OCI-LY3 (cell line): ENCODE data around the gene TRPV6.

ENCODE experiments used
- H2AFZ ChIP-seq: fragments of 200-600, 300-600 bp; shearing (Covaris generic); 2 replicates; pipeline ENCODE4 v1.6.0; 2014; ENCODE audit warnings: antibody characterized with exemption, low read depth, low read length
- H3K27ac ChIP-seq: fragments of 200-600, 300-600 bp; sonication (generic); 2 replicates; pipeline ENCODE4 v1.5.1; 2014; ENCODE audit warnings: mild to moderate bottlenecking, low read length, moderate library complexity, mixed read lengths
- H3K27me3 ChIP-seq: fragments of 200-600, 300-600 bp; sonication (generic); 2 replicates; pipeline ENCODE4 v1.6.1; 2014; ENCODE audit warnings: low read depth, low read length, mixed read lengths
- H3K36me3 ChIP-seq: fragments of 200-600, 300-600 bp; sonication (generic); replicated peaks from 2 replicates; pipeline ENCODE3; 2014; ENCODE audit warnings: low read depth, low read length, mixed read lengths
- H3K4me1 ChIP-seq: fragments of 300-600, 200-600 bp; sonication (generic); 2 replicates; pipeline ENCODE4 v1.6.1; 2014; ENCODE audit warnings: low read length, mixed read lengths
- H3K4me2 ChIP-seq: fragments of 200-600, 300-600 bp; sonication (generic); 2 replicates; pipeline ENCODE4 v1.6.1; 2014; ENCODE audit warnings: low read length, mixed read lengths
- H3K4me3 ChIP-seq: fragments of 300-600, 200-600 bp; sonication (generic); 2 replicates; pipeline ENCODE4 v1.5.1; 2014; ENCODE audit warnings: antibody characterized with exemption, mild to moderate bottlenecking, low read length, moderate library complexity
- H3K79me2 ChIP-seq: fragments of 300-600, 200-600 bp; shearing (Covaris generic); 2 replicates; pipeline ENCODE4 v1.6.1; 2014; ENCODE audit warnings: mild to moderate bottlenecking, low read length, mixed read lengths
- H3K9ac ChIP-seq: fragments of 300-600, 200-600 bp; shearing (Covaris generic); 2 replicates; pipeline ENCODE4 v1.6.0; 2014; ENCODE audit warnings: mild to moderate bottlenecking, low read length, moderate library complexity
- H3K9me3 ChIP-seq: fragments of 200-600, 300-600 bp; shearing (Covaris generic); 2 replicates; pipeline ENCODE4 v1.6.1; 2014; ENCODE audit warnings: low read length, mixed read lengths; ENCODE audit not compliant: insufficient read depth
- H4K20me1 ChIP-seq: fragments of 200-600, 300-600 bp; sonication (generic); 2 replicates; pipeline ENCODE4 v1.6.1; 2016; ENCODE audit warnings: low read length, mixed read lengths; ENCODE audit not compliant: insufficient read depth
- EZH2phosphoT487 ChIP-seq: fragments of 200-600 bp; shearing (Covaris generic); IDR thresholded peaks from 2 replicates; pipeline ENCODE4 v1.6.1; 2018; ENCODE audit warnings: antibody characterized with exemption, mixed run types, low read depth
- TF ChIP-seq, protein P1 (sequence below): fragments of 200-600, 300-600 bp; sonication (generic); IDR thresholded peaks from 2 replicates; pipeline ENCODE4 v1.5.1; 2014; ENCODE audit warnings: antibody characterized with exemption, low read length, low read depth

Gene TRPV6

DNA sequence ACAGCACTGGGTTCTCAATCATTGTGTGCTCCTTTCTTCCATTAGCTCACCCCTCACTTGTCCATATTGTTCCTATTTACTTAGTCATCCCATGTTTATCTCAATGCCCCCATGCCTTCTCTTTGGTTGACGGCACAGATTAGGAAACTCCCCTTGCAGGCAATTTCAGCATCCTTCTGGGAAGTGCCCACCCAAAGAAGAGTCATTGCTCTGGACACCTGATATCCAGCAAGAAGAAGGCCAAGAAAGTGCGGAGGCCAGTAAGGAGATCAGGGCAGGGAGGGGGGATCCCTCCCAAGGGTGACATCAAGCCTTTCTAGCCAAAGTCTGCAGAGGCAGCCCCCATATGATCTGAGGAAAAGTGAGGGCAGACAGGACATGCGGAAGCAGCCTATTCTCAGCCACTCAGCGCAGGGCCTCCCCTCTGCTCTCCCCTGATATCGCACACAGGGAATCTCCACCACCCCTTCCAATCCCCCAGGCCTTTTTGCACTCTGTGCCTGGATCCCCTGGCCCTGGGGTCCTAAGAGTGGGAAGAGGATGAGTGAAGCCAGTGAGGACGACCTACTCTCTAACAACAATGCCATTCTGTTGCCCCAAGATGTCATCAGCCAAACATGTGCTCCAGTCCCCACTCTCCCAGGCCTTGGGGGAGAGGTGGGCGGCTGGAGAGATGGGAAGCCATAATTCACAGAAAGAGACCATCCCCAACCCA lies 1.8 kb downstream of the TRPV6 start:
- no peaks in the 10 kb centered on the region for H3K79me2 ChIP-seq

DNA sequence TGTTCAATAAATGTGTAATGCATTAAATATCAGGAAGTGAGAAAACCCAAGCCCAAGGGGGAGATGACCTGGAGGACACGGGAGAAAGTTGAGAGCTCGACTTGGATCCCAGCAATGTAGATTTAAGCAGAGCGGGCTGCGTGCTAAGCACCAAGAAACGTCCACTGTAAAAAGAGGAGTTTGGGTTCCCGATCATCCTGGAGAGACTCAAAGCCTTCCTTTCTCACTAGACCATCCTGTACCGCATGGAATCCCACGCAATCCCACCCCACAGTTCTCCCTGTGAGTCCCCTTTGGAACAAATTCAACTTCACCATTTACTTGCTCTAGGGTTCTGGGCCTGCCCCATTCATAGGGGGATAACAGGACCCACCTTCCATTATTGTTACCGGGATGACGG lies 2.4 kb downstream of the TRPV6 start:
- Histone ChIP-seq H3K9me3 (no peaks in the 10 kb centered on the region), H3K4me1 (peaks cover 40% of the 10 kb centered on the region), H2AFZ (no peak overlapping the region), H3K27me3 (peaks cover 23% of the 10 kb centered on the region), H3K27ac (no peak overlapping the region), H3K36me3 (no peaks in the 10 kb centered on the region), H3K4me2 (no peak overlapping the region), H3K9ac (no peak overlapping the region), H4K20me1 (no peaks in the 10 kb centered on the region), H3K4me3 (no peak overlapping the region), H3K79me2 (no peaks in the 10 kb centered on the region)
- TF ChIP-seq, protein P1, sequence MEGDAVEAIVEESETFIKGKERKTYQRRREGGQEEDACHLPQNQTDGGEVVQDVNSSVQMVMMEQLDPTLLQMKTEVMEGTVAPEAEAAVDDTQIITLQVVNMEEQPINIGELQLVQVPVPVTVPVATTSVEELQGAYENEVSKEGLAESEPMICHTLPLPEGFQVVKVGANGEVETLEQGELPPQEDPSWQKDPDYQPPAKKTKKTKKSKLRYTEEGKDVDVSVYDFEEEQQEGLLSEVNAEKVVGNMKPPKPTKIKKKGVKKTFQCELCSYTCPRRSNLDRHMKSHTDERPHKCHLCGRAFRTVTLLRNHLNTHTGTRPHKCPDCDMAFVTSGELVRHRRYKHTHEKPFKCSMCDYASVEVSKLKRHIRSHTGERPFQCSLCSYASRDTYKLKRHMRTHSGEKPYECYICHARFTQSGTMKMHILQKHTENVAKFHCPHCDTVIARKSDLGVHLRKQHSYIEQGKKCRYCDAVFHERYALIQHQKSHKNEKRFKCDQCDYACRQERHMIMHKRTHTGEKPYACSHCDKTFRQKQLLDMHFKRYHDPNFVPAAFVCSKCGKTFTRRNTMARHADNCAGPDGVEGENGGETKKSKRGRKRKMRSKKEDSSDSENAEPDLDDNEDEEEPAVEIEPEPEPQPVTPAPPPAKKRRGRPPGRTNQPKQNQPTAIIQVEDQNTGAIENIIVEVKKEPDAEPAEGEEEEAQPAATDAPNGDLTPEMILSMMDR, result no peak
- no peak for TF ChIP-seq EZH2phosphoT487

More for the DNA sequence above, 1.8 kb downstream of the TRPV6 start:
- Histone ChIP-seq H4K20me1 (no peaks in the 10 kb centered on the region), H3K4me3 (no peak overlapping the region), H3K9me3 (no peaks in the 10 kb centered on the region), H3K4me1 (peaks cover 40% of the 10 kb centered on the region), H2AFZ (peak overlapping the region; percentile 47), H3K9ac (peak overlapping the region; percentile 3; the same call in 1 of the 2 replicates), H3K27me3 (peaks cover 19% of the 10 kb centered on the region), H3K27ac (no peak overlapping the region), H3K36me3 (no peaks in the 10 kb centered on the region), H3K4me2 (peak overlapping the region; percentile 32)
- TF ChIP-seq, protein P1, result no peak
- TF ChIP-seq EZH2phosphoT487, result no peak

DNA sequence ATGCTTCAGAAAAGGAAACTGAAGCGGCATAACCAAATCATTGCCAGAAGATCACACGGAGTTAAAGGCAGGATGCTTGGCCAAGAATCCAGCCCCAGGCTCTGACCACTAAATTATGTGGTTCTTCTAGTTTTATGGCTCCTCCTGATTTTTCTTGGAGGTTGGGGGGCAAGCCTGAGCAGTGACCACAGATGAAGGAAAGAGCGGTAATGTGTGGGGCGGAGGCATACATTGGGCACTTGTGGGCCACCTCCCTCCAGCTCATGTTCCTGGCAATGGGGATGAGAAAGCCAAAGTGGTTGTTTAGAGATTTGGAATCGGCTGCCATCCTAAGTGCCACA lies 3.2 kb downstream of the TRPV6 start:
- H4K20me1 ChIP-seq, result no peaks in the 10 kb centered on the region

DNA sequence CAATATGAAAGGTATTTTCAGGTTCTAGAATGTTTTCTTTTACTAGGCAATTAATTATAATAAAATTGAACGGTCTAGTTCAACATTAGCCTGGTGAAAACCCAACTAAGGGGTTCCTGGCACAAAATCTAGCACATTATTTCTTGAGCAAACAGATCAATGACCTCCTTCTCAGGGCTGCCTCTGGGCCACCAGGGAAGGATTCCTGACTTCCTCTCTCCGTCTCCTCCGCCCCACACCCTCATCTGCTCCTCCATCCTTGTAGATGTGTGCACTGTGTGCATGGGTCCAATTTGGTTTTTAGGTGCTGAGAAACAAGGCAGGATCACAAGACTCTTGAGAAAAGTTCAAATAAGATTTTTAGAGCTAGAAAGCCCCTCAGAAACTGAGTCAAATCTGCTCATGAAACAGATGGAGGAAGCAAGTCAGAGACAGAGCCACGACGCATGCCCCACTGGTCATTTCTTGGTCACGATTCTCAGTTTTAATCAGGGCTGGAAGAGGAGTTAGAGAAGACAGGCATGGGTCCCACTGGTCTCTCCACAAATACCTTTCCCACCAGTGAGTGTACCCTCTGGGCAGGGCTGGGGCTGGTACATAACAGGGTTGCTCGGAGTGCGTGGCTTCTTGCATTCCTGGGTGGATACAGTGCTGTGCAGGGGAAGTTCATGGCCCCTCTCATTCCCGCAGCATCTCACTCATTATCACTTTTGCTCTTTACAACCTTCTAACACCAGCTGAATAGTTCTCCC lies 3.8 kb downstream of the TRPV6 start:
- Histone ChIP-seq H3K4me2 (peak overlapping the region; percentile 49), H3K27me3 (peaks cover 23% of the 10 kb centered on the region), H3K9ac (no peak overlapping the region), H3K27ac (no peak overlapping the region), H3K4me3 (0 out of 2 replicates have a peak overlapping the region, but pooled peaks have one; percentile 19), H4K20me1 (no peaks in the 10 kb centered on the region), H3K4me1 (peaks cover 40% of the 10 kb centered on the region), H2AFZ (no peak overlapping the region), H3K9me3 (no peaks in the 10 kb centered on the region), H3K79me2 (no peaks in the 10 kb centered on the region), H3K36me3 (no peaks in the 10 kb centered on the region)
- TF ChIP-seq, protein P1, result no peak
- TF ChIP-seq EZH2phosphoT487, result no peak

More for the DNA sequence above, 3.2 kb downstream of the TRPV6 start:
- Histone ChIP-seq H3K4me1 (peaks cover 40% of the 10 kb centered on the region), H3K9ac (no peak overlapping the region), H3K36me3 (no peaks in the 10 kb centered on the region), H3K4me2 (no peak overlapping the region; the same call in 1 of the 2 replicates), H3K27me3 (peaks cover 23% of the 10 kb centered on the region), H3K79me2 (no peaks in the 10 kb centered on the region), H3K27ac (no peak overlapping the region), H3K4me3 (no peak overlapping the region), H2AFZ (no peak overlapping the region), H3K9me3 (no peaks in the 10 kb centered on the region)
- no peak for TF ChIP-seq EZH2phosphoT487
- TF ChIP-seq, protein P1, result no peak
